WERI-Rb-1 (cell line): ENCODE measurements around the gene TOMM40L.

Experiments
- DNase-seq: peaks from one replicate; pipeline ENCODE4 v3.0.0-alpha.2; 2020
- H3K27ac ChIP-seq: fragments of 250-450 bp; sonication (Bioruptor Pico); 2 replicates; pipeline ENCODE4 v1.5.1; 2020; ENCODE audit warnings: mild to moderate bottlenecking, moderate library complexity
- H3K27me3 ChIP-seq: fragments of 250-450 bp; sonication (Bioruptor Pico); 2 replicates; pipeline ENCODE4 v1.5.1; 2021; ENCODE audit warnings: mild to moderate bottlenecking, low read depth, moderate library complexity; ENCODE audit not compliant: insufficient read depth, severe bottlenecking
- H3K36me3 ChIP-seq: fragments of 250-450 bp; sonication (Bioruptor Pico); 2 replicates; pipeline ENCODE4 v1.5.1; 2020; ENCODE audit warnings: mild to moderate bottlenecking, moderate library complexity
- H3K4me3 ChIP-seq: 2 replicates; pipeline ENCODE4 v1.5.1; 2011; ENCODE audit warnings: low read depth, mild to moderate bottlenecking, control low read depth, low read length
- H3K9me3 ChIP-seq: fragments of 250-450 bp; sonication (Bioruptor Pico); 2 replicates; pipeline ENCODE4 v1.5.1; 2021; ENCODE audit warnings: mild to moderate bottlenecking, moderate library complexity; ENCODE audit not compliant: severe bottlenecking
- TF ChIP-seq, protein P1 (sequence below): IDR thresholded peaks from 2 replicates; pipeline ENCODE4 v1.5.1; 2011; ENCODE audit warnings: low read depth, mild to moderate bottlenecking, control low read depth, inconsistent platforms, low read length

Gene TOMM40L

DNA sequence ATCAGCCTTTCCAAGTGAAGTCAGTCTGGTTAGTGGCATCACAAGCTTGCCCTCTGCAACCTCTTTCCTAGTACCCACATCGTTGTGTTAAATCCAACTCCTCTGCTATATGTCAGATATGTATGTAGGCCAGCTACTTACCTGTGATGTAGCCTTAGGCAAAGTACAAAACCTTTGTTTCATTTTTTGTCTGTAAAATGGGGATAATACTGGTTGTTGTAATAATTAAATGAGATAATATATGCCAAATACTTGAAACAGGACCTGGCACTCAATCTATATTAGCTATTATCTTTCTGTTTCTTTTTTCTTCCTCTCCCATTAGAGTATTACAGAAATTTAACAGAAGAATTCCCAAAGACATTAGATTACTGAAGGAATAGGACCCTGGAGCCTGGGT lies 33.9 kb downstream of the TOMM40L start:
- no peak overlapping the region for H3K4me3 ChIP-seq
- DNase-seq, result no peak
- no peak overlapping the region for H3K27ac ChIP-seq
- TF ChIP-seq, protein P1, sequence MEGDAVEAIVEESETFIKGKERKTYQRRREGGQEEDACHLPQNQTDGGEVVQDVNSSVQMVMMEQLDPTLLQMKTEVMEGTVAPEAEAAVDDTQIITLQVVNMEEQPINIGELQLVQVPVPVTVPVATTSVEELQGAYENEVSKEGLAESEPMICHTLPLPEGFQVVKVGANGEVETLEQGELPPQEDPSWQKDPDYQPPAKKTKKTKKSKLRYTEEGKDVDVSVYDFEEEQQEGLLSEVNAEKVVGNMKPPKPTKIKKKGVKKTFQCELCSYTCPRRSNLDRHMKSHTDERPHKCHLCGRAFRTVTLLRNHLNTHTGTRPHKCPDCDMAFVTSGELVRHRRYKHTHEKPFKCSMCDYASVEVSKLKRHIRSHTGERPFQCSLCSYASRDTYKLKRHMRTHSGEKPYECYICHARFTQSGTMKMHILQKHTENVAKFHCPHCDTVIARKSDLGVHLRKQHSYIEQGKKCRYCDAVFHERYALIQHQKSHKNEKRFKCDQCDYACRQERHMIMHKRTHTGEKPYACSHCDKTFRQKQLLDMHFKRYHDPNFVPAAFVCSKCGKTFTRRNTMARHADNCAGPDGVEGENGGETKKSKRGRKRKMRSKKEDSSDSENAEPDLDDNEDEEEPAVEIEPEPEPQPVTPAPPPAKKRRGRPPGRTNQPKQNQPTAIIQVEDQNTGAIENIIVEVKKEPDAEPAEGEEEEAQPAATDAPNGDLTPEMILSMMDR, result no peak
- H3K27me3 ChIP-seq, result peaks cover 95% of the 10 kb centered on the region
- H3K9me3 ChIP-seq, result peaks cover 36% of the 10 kb centered on the region
- H3K36me3 ChIP-seq, result no peaks in the 10 kb centered on the region

DNA sequence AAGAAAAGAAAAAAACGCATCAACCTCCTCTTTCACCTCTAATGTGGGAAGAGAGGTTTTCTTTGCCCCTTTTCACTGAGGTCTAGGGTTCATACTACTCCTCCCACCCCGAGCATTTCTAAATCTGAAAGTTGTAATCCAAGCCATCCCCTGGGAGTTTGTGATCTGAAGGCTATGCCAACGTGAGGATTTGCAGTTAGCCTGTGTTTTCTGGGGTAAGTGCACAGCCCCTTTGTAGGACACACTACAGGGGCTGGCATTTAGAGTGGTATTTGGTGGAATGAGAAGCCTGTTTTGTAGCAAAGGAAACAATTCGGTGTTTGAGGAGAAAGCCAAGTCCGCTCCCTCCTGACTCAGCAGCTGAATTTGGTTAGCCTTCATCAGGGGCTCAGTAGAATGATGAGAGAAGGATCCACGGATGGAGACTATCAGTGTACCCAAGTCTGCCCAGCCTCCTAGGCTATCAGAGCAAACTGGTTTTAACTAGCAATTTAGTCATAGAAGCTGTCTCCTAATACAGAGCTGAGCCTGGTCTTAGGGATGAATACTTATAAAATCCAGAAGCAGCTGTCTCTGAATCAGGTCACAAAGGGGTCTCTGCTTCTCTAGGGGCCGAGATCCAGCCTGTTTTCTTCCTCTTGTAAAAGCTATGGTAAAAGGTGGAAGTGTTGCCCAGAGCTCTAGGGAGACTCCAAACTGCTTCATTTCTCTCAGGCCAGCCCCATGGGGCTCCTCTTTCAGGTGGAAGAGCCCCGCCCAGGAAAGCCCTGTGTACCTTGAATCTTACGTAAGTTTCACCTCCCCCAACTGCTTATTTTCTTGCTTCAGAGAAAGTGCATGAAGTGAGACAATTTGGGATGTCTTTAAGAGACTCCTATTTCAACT lies 34.8 kb downstream of the TOMM40L start:
- H3K4me3 ChIP-seq, result no peak overlapping the region
- peaks cover 95% of the 10 kb centered on the region for H3K27me3 ChIP-seq
- TF ChIP-seq, protein P1, result no peak
- DNase-seq, result no peak
- H3K36me3 ChIP-seq, result no peaks in the 10 kb centered on the region
- H3K9me3 ChIP-seq, result peaks cover 31% of the 10 kb centered on the region
- H3K27ac ChIP-seq, result no peak overlapping the region

DNA sequence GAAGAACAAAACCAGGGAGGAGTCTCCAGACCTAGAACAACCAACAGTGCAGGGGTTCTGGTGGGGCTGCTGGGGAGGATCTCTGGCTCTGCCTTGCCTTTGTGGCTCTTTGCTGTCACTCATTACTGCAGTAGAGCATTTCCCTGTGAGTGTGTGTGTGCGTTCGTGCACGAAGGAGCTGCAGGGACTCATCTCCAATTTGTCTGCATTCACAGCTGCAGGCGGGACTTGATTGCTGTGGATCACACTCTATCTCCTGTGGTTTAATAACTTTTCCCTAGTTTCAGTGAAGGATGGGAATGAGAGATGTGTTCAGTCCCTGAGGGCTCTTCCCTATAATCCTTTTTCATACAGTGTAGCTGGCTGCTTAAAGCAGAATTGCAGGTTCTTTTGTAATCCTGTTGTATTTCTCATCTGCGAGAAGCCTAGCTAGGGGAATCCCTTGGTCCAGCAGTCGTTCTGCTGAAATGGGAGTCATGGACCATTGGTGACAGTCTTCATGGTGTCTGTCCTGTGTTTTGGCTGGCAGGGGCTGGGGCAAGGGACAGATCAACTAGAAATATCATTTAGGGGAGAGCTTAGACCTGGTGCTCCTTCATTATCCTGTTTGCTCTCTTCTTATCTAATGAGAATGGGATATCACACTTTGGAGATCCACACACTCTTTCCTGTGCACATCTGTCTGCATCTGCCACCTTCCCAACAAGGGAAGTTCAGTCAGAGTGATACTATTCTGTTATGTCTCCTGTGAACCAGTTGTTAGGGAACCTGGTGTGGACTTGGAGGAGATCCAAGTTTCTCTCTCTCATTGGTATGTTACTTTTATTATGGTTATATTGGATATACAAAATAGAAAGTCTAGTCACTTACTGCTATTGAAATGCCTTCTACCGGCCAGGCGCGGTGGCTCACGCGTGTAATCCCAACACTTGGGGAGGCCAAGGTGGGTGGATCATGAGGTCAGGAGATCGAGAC lies 35.7 kb downstream of the TOMM40L start:
- Histone ChIP-seq H3K36me3 (no peaks in the 10 kb centered on the region), H3K27me3 (peaks cover 97% of the 10 kb centered on the region), H3K27ac (no peak overlapping the region), H3K4me3 (no peak overlapping the region), H3K9me3 (peaks cover 22% of the 10 kb centered on the region)
- TF ChIP-seq, protein P1, result no peak
- no peak for DNase-seq

DNA sequence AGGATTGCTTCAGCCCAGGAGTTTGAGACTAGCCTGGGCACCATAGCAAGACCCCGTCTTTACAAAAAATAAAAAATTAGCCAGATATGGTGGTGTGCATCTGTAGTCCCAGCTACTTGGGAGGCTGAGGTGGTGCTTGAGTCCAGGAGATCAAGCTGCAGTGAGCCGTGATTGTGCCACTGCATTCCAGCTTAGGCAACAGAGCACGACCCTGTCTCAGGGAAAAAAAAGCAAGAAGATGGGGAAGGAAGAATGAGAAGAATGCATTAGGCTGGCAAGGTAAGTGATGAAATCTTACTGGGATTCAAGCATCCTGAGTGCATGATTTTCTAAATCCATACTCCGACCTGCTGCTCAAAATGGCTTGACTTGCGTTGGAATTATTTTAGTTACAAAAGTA lies 39.4 kb downstream of the TOMM40L start:
- TF ChIP-seq, protein P1, result no peak
- DNase-seq, result no peak
- Histone ChIP-seq H3K36me3 (no peaks in the 10 kb centered on the region), H3K9me3 (peaks cover 7% of the 10 kb centered on the region), H3K27ac (no peak overlapping the region), H3K4me3 (no peak overlapping the region), H3K27me3 (peaks cover 95% of the 10 kb centered on the region)

DNA sequence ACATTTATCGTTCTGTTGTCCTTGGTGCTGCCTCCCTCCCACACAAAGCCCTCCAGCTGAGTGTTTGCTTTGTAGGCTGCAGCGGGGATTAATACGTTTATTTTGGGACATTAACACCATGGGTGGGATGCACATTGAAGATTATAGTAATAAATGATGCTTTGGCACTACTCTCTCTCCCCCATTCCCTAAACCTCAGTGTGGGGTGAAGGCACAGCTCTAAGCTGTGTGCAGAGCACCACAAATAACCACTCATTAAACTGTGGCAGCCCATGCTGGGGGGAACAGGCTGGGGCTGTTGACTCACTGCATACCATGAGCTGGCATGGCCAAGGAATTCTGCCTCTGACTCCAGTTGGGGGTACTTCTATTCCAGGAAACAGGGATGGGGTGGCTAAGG lies 40.3 kb downstream of the TOMM40L start:
- DNase-seq, result no peak
- Histone ChIP-seq H3K4me3 (no peak overlapping the region), H3K36me3 (no peaks in the 10 kb centered on the region), H3K27ac (no peak overlapping the region), H3K9me3 (peaks cover 7% of the 10 kb centered on the region), H3K27me3 (peaks cover 94% of the 10 kb centered on the region)
- TF ChIP-seq, protein P1, result no peak
